ENCODE data around the gene DDX1. TPM values are rescaled to one million over a fixed set of nuclear protein-coding genes. Genes with fewer than 3 reads are reported as not detected.

Gene DDX1
- total RNA-seq, 1 experiment from 2014 or later: 154 TPM

- Histone ChIP-seq H3K4me1 (ENCODE audit: insufficient read depth, low read length, poor library complexity, severe bottlenecking) (no peaks in the 10 kb centered on the region), H3K9me3 (ENCODE audit: low read depth, low read length, poor library complexity, severe bottlenecking) (no peaks in the 10 kb centered on the region), H3K27ac (ENCODE audit: low read depth, low read length, poor library complexity, severe bottlenecking) (no peak overlapping the region), H3K36me3 (ENCODE audit: insufficient read depth, low read length, poor library complexity, severe bottlenecking) (peaks cover 86% of the 10 kb centered on the region), H3K4me3 (ENCODE audit: low read depth, low read length, poor library complexity, severe bottlenecking) (no peak overlapping the region), H3K27me3 (replicated peaks; ENCODE audit: insufficient read depth, low read depth, low read length, poor library complexity) (no peaks in the 10 kb centered on the region)
- no peak for TF ChIP-seq EZH2 (IDR thresholded peaks at IDR 0.05; ENCODE audit: borderline replicate concordance, low read depth, low read length, poor library complexity, severe bottlenecking)
- no TSS peak for BruUV-seq (replicated peaks)
- ChIA-PET CTCF (no interaction called here), POLR2A (ENCODE audit: low non-redundant PET) (no interaction called here)
- intact Hi-C loops (cut with micrococcal nuclease; ENCODE audit: unreplicated experiment): no loop called here
- no peak for DNase-seq (ENCODE audit: low spot score)
Measured at GRCh38 chr2:15626967-15627366, 35.3 kb downstream of the DDX1 start.

- intact Hi-C loops (cut with micrococcal nuclease; ENCODE audit: unreplicated experiment): no loop called here
- ChIA-PET POLR2A (ENCODE audit: low non-redundant PET) (no interaction called here), CTCF (no interaction called here)
- no peaks in the 10 kb centered on the region for H3K27me3 ChIP-seq (replicated peaks; ENCODE audit: insufficient read depth, low read depth, low read length, poor library complexity)
- no peak overlapping the region for H3K27ac ChIP-seq (ENCODE audit: low read depth, low read length, poor library complexity, severe bottlenecking)
- TF ChIP-seq EZH2 (IDR thresholded peaks at IDR 0.05; ENCODE audit: borderline replicate concordance, low read depth, low read length, poor library complexity, severe bottlenecking): no peak
- no peak for TF ChIP-seq CTCF (conservative IDR thresholded peaks at IDR 0.05; ENCODE audit: low read depth, low read length)
- no peaks in the 10 kb centered on the region for H3K4me1 ChIP-seq (ENCODE audit: insufficient read depth, low read length, poor library complexity, severe bottlenecking)
- DNase-seq (ENCODE audit: low spot score): no peak
- BruUV-seq (replicated peaks): no TSS peak
- H3K36me3 ChIP-seq (ENCODE audit: insufficient read depth, low read length, poor library complexity, severe bottlenecking): peaks cover 87% of the 10 kb centered on the region
- no peak overlapping the region for H3K4me3 ChIP-seq (ENCODE audit: low read depth, low read length, poor library complexity, severe bottlenecking)
- no peaks in the 10 kb centered on the region for H3K9me3 ChIP-seq (ENCODE audit: low read depth, low read length, poor library complexity, severe bottlenecking)
Measured at GRCh38 chr2:15627817-15628684, 36.4 kb downstream of the DDX1 start.

GRCh38 chr2:15628899-15629855 is 37.5 kb downstream of the DDX1 start:
- BruUV-seq (replicated peaks): no TSS peak
- POLR2A ChIA-PET (ENCODE audit: low non-redundant PET): no interaction called here
- CTCF ChIA-PET: no interaction called here

More at GRCh38 chr2:15628899-15629855, 37.5 kb downstream of the DDX1 start:
- Histone ChIP-seq H3K36me3 (ENCODE audit: insufficient read depth, low read length, poor library complexity, severe bottlenecking) (peaks cover 87% of the 10 kb centered on the region), H3K27ac (ENCODE audit: low read depth, low read length, poor library complexity, severe bottlenecking) (no peak overlapping the region), H3K27me3 (replicated peaks; ENCODE audit: insufficient read depth, low read depth, low read length, poor library complexity) (no peaks in the 10 kb centered on the region), H3K4me1 (ENCODE audit: insufficient read depth, low read length, poor library complexity, severe bottlenecking) (no peaks in the 10 kb centered on the region), H3K9me3 (ENCODE audit: low read depth, low read length, poor library complexity, severe bottlenecking) (no peaks in the 10 kb centered on the region), H3K4me3 (ENCODE audit: low read depth, low read length, poor library complexity, severe bottlenecking) (no peak overlapping the region)
- intact Hi-C loops (cut with micrococcal nuclease; ENCODE audit: unreplicated experiment): no loop called here
- TF ChIP-seq CTCF (conservative IDR thresholded peaks at IDR 0.05; ENCODE audit: low read depth, low read length) (no peak), EZH2 (IDR thresholded peaks at IDR 0.05; ENCODE audit: borderline replicate concordance, low read depth, low read length, poor library complexity, severe bottlenecking) (no peak)
- no peak for DNase-seq (ENCODE audit: low spot score)
